GM18867 (cell line): ENCODE results near the gene PLXNA1.

Source experiments
- ATAC-seq: cut with Tn5 transposase; IDR thresholded peaks from one replicate; pipeline ENCODE4 v1.9.1; 2021; ENCODE audit warnings: mild to moderate bottlenecking, moderate library complexity; ENCODE audit not compliant: unreplicated experiment

The PLXNA1 gene

DNA sequence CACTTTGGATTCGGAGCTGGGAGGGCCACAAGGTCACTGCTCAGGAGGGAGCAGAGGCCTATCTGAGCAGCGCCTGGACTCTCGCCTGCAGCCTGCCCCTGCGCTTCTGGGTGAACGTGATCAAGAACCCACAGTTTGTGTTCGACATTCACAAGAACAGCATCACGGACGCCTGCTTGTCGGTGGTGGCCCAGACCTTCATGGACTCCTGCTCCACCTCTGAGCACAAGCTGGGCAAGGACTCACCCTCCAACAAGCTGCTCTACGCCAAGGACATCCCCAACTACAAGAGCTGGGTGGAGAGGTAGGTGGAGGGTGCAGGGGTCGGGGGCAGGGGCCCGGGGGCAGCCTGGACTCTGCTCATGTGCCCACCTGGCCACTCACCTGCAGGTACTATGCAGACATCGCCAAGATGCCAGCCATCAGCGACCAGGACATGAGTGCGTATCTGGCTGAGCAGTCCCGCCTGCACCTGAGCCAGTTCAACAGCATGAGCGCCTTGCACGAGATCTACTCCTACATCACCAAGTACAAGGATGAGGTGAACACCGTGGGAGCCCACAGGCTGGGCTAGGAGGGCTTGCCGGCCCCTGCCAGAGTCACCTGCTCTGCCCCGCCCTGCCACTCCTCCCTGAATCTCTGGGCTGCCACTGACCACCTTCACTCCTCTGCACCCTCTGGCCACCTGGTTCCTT lies 49.5 kb downstream of the PLXNA1 start:
- ATAC-seq, result no peak
